GM21576 (cell line): ENCODE results near the gene DAZAP2.
A peak's percentile ranks its signal among the peaks of the same experiment; 100 is the strongest.

ENCODE experiments used
- ATAC-seq: cut with Tn5 transposase; IDR thresholded peaks from one replicate; pipeline ENCODE4 v1.9.1; 2021; ENCODE audit warnings: mild to moderate bottlenecking, moderate library complexity; ENCODE audit not compliant: unreplicated experiment

The DAZAP2 gene

GRCh38 chr12:51238510-51239334, at the start of gene DAZAP2:
DAZAP2 (plus strand) TSS chr12:51238826; CDS start chr12:51238908, 82 bp downstream.
- ATAC-seq = peak; percentile 85

GRCh38 chr12:51189790-51190355, 48.8 kb upstream of the DAZAP2 start:
- ATAC-seq = no peak

- ATAC-seq = no peak
Measured at GRCh38 chr12:51190820-51191219, 47.8 kb upstream of the DAZAP2 start.

DNA sequence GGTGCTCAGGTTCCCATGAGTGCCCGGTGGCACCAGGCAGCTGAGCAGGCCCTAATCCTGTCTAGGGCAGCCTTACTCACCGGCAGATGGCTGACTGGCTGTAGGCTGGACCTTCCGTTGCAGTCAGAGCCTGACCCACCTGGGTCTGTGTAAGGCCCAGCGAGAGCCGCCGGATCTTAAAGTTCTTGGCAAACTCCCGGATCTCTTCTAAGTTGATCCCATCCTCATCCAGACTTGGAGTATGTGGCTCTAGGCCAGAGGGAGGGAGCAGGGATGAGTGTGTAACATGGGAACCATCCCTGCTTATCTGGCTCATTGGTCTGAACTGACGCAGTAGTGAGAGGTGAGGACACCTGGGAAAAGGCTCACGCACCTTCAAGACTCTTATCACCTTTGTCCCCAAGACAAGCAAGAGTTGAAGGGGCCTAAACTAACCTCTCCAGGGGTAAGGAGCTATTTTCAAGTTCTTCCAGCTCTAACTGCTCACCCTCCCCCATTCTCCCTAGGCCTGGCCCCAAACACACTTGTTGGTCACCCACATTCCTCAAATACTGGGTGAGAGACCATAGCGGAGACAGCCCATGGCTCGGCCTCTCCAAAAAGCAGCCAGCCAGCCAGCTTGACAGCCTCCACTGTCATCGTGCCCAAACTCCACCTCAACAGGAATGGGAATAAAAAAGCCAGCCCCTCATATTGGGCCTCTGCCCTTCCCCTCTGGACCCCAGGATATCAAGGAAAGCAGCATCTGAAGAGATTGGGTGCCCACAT, 46.9 kb upstream of the DAZAP2 start:
- ATAC-seq = no peak

GRCh38 chr12:51192284-51192671, 46.3 kb upstream of the DAZAP2 start:
- ATAC-seq = no peak

- no peak for ATAC-seq
Measured at GRCh38 chr12:51195841-51196240, 42.8 kb upstream of the DAZAP2 start.

DNA sequence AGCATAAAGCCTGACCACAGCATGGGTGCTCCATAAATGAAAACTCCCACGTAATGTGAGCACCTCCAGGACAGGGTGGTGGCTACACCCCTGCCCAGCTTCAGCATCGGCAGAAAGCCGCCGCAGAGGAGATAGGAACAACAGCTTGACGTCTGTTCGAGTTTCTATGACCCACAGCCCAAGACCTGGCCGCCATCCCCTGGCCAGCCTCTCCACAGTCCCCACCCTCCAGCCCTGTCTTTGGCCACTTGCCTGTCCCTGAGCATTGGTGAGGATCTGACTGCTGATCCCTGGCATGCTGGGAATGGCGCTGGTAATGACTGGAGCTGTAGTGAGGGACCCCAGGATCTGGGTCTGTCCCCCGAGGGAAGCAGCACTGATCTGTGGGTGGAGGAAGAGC, 42.1 kb upstream of the DAZAP2 start:
- no peak for ATAC-seq

GRCh38 chr12:51197736-51198567, 40.7 kb upstream of the DAZAP2 start:
- no peak for ATAC-seq

DNA sequence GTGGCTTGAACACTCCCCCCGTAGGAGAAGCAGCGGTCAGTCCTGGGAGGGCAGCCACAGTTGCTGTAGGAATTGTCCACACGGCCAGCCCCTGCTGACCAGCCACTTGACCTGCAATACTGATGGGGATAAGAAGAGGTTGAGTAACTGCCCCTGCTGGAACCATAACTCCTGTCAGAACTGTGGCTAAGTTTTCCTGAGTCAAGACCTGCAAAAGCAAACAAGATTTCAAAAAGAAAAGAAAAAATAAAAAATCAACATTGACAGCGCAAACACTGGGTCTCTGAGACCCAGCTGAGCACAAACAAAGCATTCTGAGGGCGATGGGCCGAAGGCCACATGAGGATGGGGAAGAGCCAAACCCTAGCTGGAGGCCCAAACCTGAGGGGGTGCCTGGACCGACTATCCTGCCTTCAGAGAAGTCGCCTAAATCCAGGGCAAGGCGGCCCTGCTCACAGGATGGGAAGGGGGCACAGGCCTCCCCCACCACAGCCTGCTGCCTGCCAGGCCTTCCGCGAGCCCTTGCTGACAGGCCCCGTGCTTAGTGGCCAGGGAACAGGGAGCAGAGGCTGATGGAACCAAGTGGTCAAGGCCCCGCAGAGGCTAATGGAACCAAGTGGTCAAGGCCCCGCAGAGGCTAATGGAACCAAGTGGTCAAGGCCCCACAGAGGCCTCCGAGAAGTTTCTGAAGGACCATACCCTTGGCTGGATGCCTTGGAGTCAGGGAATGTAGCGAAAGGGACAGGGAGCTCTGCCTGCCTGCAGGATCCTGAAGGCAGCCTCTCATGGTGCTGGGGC, 39.9 kb upstream of the DAZAP2 start:
- ATAC-seq = no peak

DNA sequence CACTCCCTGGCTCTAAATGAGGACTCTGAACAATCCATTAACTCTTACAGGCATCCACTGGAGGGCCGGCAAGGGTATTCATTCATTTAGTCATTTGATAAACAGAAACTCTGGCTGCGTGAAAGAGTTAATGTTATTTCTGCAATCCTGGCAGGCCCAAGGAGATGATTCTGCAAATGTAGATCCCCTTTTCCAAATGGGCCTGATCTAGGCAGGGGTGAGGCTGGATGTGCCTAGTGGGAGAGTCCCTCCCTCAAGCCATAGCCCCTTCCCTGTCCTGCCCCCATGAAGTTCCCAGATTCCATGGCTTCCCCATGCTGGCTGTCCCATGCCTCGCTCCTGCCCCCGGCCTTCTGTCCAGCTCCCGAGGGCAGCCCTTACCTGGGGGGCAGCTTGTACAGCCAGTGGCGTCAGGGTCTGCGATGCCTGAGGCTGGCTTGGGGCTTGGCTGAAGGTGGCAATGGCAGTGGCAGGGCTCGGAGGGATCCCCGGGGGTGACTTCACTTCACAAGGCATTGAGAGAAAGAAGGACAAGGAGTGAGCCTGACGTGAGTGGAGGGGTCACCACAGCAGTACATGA, 39.2 kb upstream of the DAZAP2 start:
- no peak for ATAC-seq

DNA sequence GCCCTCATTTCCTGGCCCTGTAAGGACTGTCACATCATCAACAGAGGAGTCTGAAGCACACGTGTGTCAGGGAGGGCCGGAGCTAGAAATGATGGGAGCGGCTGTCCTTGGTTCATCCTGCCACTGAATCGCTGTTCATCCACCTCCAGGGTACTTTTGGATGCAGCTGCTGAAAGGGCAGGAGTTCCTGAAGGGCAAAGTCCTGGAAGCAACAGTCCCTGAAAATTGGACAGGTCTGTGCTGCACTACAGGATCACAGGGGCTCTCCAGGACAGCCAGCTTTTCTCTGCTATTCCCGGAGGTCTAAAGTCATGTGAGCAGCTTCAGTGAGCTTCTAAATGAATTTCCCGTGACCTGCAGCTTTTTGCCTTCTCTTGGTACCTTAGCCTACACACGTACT, 38.5 kb upstream of the DAZAP2 start:
- ATAC-seq = no peak

GRCh38 chr12:51200806-51201205, 37.8 kb upstream of the DAZAP2 start:
- ATAC-seq = no peak

- no peak for ATAC-seq
Measured at GRCh38 chr12:51202718-51203117, 35.9 kb upstream of the DAZAP2 start.

GRCh38 chr12:51205350-51205749, 33.3 kb upstream of the DAZAP2 start:
- ATAC-seq = no peak

DNA sequence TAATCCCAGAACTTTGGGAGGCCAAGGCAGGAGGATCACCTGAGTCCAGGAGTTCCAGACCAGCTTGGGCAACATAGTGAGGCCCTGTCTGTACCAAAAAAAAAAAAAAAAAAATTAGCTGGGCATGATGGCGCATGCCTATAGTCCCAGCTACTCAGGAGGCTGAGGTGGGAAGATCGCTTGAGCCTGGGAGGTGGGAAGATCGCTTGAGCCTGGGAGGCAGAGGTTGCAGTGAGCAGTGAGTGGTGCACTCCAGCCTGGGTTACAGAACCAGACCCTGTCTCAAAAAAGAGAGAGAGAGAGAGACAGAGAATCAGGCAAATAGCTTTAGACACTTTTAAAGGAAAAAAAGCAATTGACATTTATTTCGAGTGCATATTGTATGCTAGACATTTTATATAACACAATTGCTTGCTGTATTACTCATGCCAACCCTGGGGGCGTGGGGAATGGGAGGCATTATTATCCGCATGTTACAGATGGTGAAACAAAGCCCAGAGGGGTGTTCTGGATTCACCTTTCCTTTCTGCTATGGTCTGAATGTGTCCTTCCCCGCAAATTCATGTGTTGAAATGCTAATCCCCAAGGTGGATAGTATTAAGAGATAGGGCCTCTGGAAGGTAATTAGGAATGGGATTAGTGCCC, 30.5 kb upstream of the DAZAP2 start:
- no peak for ATAC-seq

DNA sequence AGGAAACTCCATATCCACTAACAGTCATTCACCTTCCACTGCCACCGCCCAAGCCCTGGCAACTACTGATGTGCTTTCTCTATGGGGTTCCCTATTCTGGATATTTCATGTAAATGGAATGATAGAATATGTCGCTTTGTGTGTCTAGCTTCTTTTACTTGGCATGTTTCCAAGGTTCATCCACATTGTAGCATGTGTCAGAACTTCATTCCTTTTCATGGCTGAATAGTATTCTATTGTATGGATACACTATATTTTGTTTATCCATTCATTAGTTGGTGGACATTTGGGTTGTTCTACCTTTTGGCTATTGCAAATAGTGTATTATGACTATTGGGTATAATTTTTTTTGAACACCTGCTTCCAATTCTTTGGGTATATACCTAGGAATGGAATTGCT, 29.4 kb upstream of the DAZAP2 start:
- ATAC-seq = no peak

DNA sequence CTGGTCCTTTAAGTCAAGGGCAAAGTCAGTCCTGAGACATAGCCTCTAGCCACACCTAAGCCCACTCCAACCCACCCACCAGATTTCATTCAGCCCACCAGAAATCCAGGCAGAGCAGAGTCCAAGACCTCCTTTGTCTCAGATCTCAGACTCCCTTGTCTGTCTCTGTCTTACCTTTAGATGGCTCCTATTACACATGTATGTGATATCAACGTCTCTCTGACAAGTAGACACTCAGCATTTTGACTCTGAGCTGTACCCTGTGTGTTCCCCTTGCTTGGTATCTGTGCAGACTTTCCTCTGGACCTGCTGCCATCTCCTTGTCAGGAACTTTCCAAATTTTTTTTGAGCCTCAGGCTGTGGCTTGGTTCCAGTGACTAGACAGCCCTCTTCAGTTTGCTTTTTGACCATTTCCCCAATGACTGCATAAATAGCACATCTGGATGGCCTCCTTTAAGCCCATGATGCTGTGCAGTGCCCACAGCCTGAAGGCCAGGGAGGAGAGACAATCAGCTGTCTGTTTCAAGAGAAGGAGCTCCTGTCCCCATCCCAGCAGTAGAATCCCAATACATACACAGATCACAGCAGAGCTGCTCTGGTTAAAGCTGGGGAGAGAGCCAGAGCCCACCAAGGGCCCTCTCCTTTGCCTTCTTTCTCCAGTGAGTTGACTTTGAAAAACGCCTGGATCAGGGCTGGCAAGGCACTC, 27.8 kb upstream of the DAZAP2 start:
- no peak for ATAC-seq

DNA sequence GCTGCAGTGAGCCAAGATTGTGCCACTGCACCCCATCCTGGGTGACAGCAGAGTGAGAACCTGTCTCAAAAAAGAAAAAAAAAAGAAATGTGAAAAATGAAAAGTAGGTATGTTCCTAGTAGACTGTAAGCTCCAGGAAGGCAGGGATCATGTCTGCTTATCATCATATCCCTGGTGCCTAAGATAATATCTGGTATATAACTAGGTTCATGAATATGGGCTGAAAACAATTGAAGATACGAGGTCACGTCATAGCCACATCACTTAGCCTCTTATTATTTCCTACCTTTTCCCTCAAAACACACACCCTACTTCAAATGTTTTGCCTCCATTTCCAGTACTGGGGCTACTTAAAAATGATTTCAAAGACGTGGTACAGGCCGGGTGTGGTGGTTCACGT, 23.7 kb upstream of the DAZAP2 start:
- ATAC-seq = no peak

DNA sequence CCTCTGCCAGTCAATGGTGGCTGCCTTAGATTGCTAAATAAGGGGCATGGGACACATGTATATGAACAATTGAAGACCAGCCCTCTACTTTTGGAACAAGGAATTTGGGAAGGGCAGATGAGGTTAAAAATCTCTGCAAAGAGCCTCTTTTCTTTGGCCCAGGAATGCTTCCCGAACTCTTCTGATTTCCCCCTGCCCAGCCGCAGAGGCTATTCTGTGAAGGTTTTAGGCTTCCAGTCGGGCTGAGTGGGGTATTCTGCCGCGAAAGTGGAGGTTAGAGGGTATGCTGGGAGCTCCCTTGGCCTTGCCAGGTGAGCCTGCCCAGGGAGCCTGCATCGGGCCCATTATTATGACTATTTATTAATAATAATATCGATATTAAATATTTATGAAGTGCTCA, 22.0 kb upstream of the DAZAP2 start:
- ATAC-seq = no peak
